ENCODE data around the gene TENT5A.
"Not testable (repeated sequence)": the region's sequence is repeated elsewhere in the genome, so short reads cannot be mapped to it uniquely, and the experiment has no call there.

Gene TENT5A

GRCh38 chr6:81752084-81752920 lies at the start of gene TENT5A:
Gene TENT5A (minus strand): TSS chr6:81752681. CDS start chr6:81752141, 540 bp downstream.
- peak; percentile 92 for DNase-seq (ENCODE audit: low read depth, low spot score)

- no peak for DNase-seq (ENCODE audit: low read depth, low spot score)
Observed at GRCh38 chr6:81801489-81801888, 49.0 kb upstream of the TENT5A start.

- DNase-seq (ENCODE audit: low read depth, low spot score), result no peak
Observed at GRCh38 chr6:81800666-81801065, 48.2 kb upstream of the TENT5A start.

- DNase-seq (ENCODE audit: low read depth, low spot score), result no peak
Observed at GRCh38 chr6:81799323-81799722, 46.8 kb upstream of the TENT5A start.

GRCh38 chr6:81797591-81797990 lies 45.1 kb upstream of the TENT5A start:
- no peak for DNase-seq (ENCODE audit: low read depth, low spot score)

GRCh38 chr6:81795890-81796289 lies 43.4 kb upstream of the TENT5A start:
- no peak for DNase-seq (ENCODE audit: low read depth, low spot score)

- no peak for DNase-seq (ENCODE audit: low read depth, low spot score)
Observed at GRCh38 chr6:81793821-81794475, 41.5 kb upstream of the TENT5A start.

GRCh38 chr6:81792826-81793225 lies 40.3 kb upstream of the TENT5A start:
- no peak for DNase-seq (ENCODE audit: low read depth, low spot score)

- no peak for DNase-seq (ENCODE audit: low read depth, low spot score)
Observed at GRCh38 chr6:81791756-81792155, 39.3 kb upstream of the TENT5A start.

GRCh38 chr6:81790034-81790433 lies 37.6 kb upstream of the TENT5A start:
- DNase-seq (ENCODE audit: low read depth, low spot score), result no peak

- no peak for DNase-seq (ENCODE audit: low read depth, low spot score)
Observed at GRCh38 chr6:81789291-81789690, 36.8 kb upstream of the TENT5A start.

GRCh38 chr6:81788748-81789147 lies 36.3 kb upstream of the TENT5A start:
- DNase-seq (ENCODE audit: low read depth, low spot score), result no peak

- no peak for DNase-seq (ENCODE audit: low read depth, low spot score)
Observed at GRCh38 chr6:81787313-81788068, 35.0 kb upstream of the TENT5A start.

GRCh38 chr6:81786150-81786549 lies 33.7 kb upstream of the TENT5A start:
- DNase-seq (ENCODE audit: low read depth, low spot score), result no peak

- no peak for DNase-seq (ENCODE audit: low read depth, low spot score)
Observed at GRCh38 chr6:81785377-81785776, 32.9 kb upstream of the TENT5A start.

GRCh38 chr6:81783893-81784292 lies 31.4 kb upstream of the TENT5A start:
- no peak for DNase-seq (ENCODE audit: low read depth, low spot score)

- no peak for DNase-seq (ENCODE audit: low read depth, low spot score)
Observed at GRCh38 chr6:81781624-81782023, 29.1 kb upstream of the TENT5A start.

- DNase-seq (ENCODE audit: low read depth, low spot score), result no peak
Observed at GRCh38 chr6:81777586-81778268, 25.2 kb upstream of the TENT5A start.

GRCh38 chr6:81776219-81776618 lies 23.7 kb upstream of the TENT5A start:
- not testable (repeated sequence) for DNase-seq (ENCODE audit: low read depth, low spot score)

- DNase-seq (ENCODE audit: low read depth, low spot score), result no peak
Observed at GRCh38 chr6:81774542-81774941, 22.1 kb upstream of the TENT5A start.

GRCh38 chr6:81773887-81774286 lies 21.4 kb upstream of the TENT5A start:
- no peak for DNase-seq (ENCODE audit: low read depth, low spot score)

- DNase-seq (ENCODE audit: low read depth, low spot score), result no peak
Observed at GRCh38 chr6:81772741-81773140, 20.3 kb upstream of the TENT5A start.
